Right lobe of liver (tissue), 4 donors: ENCODE data around the gene CDH3.

ENCODE experiments used
- CTCF ChIP-seq, 4 donors: fragments of 200-600 bp in 3 of 4; fragments of 450-650 bp in 1 of 4; IDR thresholded peaks; one replicate each; pipeline versions ENCODE4 v1.5.1 to v1.8.0; 2016 to 2022; ENCODE audit warnings: antibody characterized with exemption in 4 of 4, mild to moderate bottlenecking in 2 of 4
- POLR2A ChIP-seq: fragments of 450-650 bp; IDR thresholded peaks from one replicate; pipeline ENCODE4 v1.6.1; 2017; ENCODE audit warnings: antibody characterized with exemption, mild to moderate bottlenecking
- donor health status: DM: no; HTN: no; CAD: no.
- donor health status: DM: no; HTN: no; CAD: no.
- donor health status: DM: no; HTN: yes; CAD: no.

GRCh38 chr16:68636064-68636560, 9.0 kb upstream of the CDH3 start:
- TF ChIP-seq CTCF (IDR thresholded peaks at IDR 0.05) (no peak), POLR2A (no peak)
